ENCODE measurements around the gene FBXO44.

Gene FBXO44

DNA sequence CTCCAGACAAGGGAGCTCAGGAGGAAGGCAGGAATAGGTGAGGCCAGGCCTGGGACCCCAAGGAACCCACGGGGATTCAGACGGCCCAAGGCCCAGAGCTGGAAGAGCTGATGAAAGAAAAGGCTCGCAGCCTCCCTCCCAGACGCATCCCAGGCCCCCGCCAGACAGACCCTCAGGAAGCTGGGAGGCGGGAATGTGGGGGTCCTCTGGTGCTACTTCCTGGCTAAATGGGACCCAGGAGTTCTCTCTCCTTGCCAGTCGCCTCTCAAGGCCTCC is 878 bp upstream of the FBXO44 start:
- in situ Hi-C loops (cut with MboI; ENCODE audit: low pct_unique_long_range_greater_than_20kb, low sequenced_read_pairs, unreplicated experiment), result no loop called here
- no peak for DNase-seq (ENCODE audit: low spot score)
- TF ChIP-seq, protein P1, sequence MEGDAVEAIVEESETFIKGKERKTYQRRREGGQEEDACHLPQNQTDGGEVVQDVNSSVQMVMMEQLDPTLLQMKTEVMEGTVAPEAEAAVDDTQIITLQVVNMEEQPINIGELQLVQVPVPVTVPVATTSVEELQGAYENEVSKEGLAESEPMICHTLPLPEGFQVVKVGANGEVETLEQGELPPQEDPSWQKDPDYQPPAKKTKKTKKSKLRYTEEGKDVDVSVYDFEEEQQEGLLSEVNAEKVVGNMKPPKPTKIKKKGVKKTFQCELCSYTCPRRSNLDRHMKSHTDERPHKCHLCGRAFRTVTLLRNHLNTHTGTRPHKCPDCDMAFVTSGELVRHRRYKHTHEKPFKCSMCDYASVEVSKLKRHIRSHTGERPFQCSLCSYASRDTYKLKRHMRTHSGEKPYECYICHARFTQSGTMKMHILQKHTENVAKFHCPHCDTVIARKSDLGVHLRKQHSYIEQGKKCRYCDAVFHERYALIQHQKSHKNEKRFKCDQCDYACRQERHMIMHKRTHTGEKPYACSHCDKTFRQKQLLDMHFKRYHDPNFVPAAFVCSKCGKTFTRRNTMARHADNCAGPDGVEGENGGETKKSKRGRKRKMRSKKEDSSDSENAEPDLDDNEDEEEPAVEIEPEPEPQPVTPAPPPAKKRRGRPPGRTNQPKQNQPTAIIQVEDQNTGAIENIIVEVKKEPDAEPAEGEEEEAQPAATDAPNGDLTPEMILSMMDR (IDR thresholded peaks at IDR 0.05; ENCODE audit: extremely low read depth, insufficient read depth, missing control alignments), result no peak

DNA sequence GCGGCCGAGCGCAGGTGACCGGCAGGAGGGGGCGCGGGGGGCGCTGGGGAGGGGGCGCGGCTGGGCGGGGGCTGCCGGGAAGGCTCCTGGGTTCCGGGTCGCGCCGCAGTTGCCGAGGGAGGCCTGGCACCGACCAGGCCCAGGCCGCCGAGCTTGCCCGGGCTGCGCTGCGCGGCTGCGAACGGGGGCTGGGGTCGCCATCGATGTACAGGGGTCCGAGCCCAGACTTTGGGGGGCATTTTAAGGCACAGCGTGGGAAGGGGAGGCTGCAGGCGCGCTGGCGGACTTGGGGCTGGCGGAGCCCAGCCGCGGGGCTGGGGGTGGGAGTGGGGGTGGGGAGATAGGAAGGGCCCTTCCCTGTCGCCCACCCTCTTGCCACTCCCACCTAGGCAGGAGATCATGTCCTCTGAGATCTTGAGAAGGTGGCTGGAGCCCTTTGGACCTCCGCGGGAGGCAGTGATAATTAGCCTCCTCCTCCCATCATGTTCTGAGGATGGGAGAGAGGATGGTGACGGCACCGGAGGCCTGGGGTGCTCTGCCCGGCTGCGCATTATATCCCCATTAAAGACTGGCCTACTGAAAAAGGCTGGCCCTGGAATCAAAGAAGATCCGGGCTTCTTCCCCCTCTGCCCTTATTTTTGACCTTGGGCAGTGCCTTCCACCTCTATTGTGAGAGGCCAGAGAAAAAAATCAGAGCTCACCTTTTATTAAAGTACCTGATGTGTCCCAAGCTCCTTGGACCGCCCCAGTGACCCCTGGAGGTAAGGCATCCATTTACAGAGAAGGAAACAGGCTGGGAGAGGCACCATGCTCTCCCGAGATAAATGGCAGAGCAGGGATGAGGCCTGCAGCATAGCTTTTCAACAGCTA is 497 bp downstream of the FBXO44 start:
- in situ Hi-C loops (cut with MboI; ENCODE audit: low pct_unique_long_range_greater_than_20kb, low sequenced_read_pairs, unreplicated experiment), result no loop called here
- no peak for DNase-seq (ENCODE audit: low spot score)
- TF ChIP-seq, protein P1 (IDR thresholded peaks at IDR 0.05; ENCODE audit: extremely low read depth, insufficient read depth, missing control alignments), result no peak

DNA sequence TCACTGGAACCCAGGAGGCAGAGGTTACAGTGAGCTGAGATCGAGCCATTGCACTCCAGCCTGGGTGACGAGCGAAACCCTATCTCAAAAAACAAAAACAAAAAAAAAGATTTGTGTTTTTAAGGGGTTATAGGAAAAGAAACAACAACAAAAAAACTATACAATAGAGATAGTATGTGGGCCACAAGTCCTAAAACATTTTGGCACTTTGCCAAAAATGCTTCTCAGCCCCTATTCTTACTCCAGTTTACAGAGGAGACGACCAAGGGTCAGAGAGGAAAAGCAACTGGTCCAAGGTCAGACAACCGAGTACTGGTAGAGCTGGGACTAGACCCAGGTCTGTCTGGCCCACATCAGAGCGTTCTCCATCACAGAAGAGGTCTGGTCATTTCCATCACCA is 3.0 kb downstream of the FBXO44 start:
- in situ Hi-C loops (cut with MboI; ENCODE audit: low pct_unique_long_range_greater_than_20kb, low sequenced_read_pairs, unreplicated experiment), result no loop called here
- DNase-seq (ENCODE audit: low spot score), result no peak
- TF ChIP-seq, protein P1 (IDR thresholded peaks at IDR 0.05; ENCODE audit: extremely low read depth, insufficient read depth, missing control alignments), result no peak

DNA sequence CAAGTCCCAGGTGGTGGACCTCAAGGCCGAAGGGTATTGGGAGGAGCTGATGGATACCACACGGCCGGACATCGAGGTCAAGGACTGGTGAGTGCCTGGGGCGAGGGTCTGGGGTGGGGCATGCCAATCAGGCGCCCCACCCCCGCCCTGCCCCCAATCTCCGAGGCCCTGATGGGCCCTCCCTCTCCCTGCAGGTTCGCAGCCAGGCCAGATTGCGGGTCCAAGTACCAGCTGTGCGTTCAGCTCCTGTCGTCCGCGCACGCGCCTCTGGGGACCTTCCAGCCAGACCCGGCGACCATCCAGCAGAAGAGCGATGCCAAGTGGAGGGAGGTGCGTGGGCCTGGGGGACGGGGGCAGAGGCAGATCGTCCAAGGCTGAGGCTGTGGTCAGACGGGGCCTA is 3.9 kb downstream of the FBXO44 start:
- TF ChIP-seq, protein P1 (IDR thresholded peaks at IDR 0.05; ENCODE audit: extremely low read depth, insufficient read depth, missing control alignments), result no peak
- in situ Hi-C loops (cut with MboI; ENCODE audit: low pct_unique_long_range_greater_than_20kb, low sequenced_read_pairs, unreplicated experiment), result no loop called here

DNA sequence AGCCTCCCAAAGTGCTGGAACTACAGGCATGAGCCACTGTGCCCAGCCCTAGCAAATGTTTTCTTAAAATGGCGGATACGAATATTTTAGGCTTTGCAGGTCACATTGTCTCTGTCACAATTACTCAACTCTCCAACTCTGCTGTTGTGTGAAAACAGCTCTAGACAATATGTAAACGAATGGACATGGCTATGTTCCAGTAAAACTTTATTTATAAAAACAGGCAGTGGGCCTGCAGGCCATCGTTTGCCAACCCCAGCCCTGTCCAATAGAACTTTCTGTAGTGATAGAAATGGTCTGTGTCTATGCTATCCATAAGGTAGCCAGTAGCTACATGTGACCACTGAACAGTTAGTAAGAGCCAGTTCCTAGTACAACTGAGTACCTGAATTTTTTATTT is 5.1 kb downstream of the FBXO44 start:
- no peak for DNase-seq (ENCODE audit: low spot score)
- TF ChIP-seq, protein P1 (IDR thresholded peaks at IDR 0.05; ENCODE audit: extremely low read depth, insufficient read depth, missing control alignments), result no peak
- in situ Hi-C loops (cut with MboI; ENCODE audit: low pct_unique_long_range_greater_than_20kb, low sequenced_read_pairs, unreplicated experiment), result loop anchor here (10.0 kb wide), 1 partner anchor 55 kb away; no protein-coding TSS in a partner anchor

More for the DNA sequence above, 3.9 kb downstream of the FBXO44 start:
- DNase-seq (ENCODE audit: low spot score), result no peak

DNA sequence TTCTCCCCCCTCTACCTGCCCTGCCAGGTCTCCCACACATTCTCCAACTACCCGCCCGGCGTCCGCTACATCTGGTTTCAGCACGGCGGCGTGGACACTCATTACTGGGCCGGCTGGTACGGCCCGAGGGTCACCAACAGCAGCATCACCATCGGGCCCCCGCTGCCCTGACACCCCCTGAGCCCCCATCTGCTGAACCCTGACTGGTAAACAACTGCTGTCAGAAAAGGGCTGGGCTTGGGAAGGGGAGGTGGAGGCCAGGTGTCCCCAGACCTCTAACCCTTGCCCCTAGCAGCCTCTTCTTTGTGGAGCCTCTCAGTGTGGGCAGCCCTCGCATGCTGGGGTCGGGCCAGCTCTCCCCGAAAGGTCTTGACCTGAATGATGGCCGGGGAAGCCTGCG is 6.4 kb downstream of the FBXO44 start:
- TF ChIP-seq, protein P1 (IDR thresholded peaks at IDR 0.05; ENCODE audit: extremely low read depth, insufficient read depth, missing control alignments), result no peak
- in situ Hi-C loops (cut with MboI; ENCODE audit: low pct_unique_long_range_greater_than_20kb, low sequenced_read_pairs, unreplicated experiment), result loop anchor here (10.0 kb wide), 1 partner anchor 54 kb away; no protein-coding TSS in a partner anchor
- no peak for DNase-seq (ENCODE audit: low spot score)

All from GM13977 (cell line).